Measurements from ENCODE around the gene CFAP77. TPM values are rescaled to one million over a fixed set of nuclear protein-coding genes. Genes with fewer than 3 reads are reported as not detected.

CFAP77 gene
- total and polyA plus RNA-seq, 9 of the 15 experiments (the other 6 are each of a cell fraction or from before 2014, with no cell fraction given): not detected

DNA sequence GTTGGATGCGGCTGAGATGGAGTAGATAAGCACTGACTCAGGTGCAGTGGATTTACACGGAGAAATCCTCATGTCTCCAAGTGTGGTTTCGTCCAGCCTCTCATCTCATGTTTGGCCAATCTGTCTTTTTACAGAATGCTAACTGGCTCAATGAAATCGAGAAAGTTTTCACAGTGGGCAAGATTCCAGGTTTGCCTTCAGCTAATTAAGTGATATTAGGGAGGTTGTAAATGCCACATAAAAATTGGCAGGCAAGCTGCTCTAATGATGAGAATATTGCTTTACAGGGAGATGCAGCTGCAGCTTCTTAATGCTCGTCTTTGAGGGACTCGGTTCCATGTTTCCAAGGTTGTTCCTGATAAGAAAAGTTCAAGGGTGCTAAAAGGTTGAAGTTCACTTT, 196.1 kb downstream of the CFAP77 start:
- POLR2A ChIA-PET: interaction anchor here (1.3 kb wide), 1 partner anchor 9 kb away, joined by 5 read pairs; no protein-coding TSS in a partner anchor
- no peak for DNase-seq (ENCODE audit: extremely low read depth in 1 of 4, low spot score in 3 of 4)
- intact Hi-C loops (cut with micrococcal nuclease): no loop called here
- no peak overlapping the region for H3K9ac ChIP-seq (ENCODE audit: insufficient read depth in 1 of 2, low read depth in 2 of 2, low read length in 2 of 2)
- TF ChIP-seq CBX3 (IDR thresholded peaks at IDR 0.05; ENCODE audit: borderline replicate concordance in 1 of 2, low read length in 2 of 2) (no peak), TBP (optimal IDR thresholded peaks at IDR 0.05; ENCODE audit: low read depth, low read length) (no peak), MCM5 (IDR thresholded peaks at IDR 0.05; ENCODE audit: low read depth) (no peak), SP2 (IDR thresholded peaks at IDR 0.05; ENCODE audit: extremely low read depth, low read depth, low read length, poor library complexity, severe bottlenecking) (no peak), MYBL2 (IDR thresholded peaks at IDR 0.05; ENCODE audit: low read depth) (no peak), MYBL2 (CRISPR knock-in tag; IDR thresholded peaks at IDR 0.05; ENCODE audit: borderline replicate concordance) (no peak), HNRNPL (IDR thresholded peaks at IDR 0.05; ENCODE audit: low read depth, low read length) (no peak)
- TF ChIP-seq, protein P1, sequence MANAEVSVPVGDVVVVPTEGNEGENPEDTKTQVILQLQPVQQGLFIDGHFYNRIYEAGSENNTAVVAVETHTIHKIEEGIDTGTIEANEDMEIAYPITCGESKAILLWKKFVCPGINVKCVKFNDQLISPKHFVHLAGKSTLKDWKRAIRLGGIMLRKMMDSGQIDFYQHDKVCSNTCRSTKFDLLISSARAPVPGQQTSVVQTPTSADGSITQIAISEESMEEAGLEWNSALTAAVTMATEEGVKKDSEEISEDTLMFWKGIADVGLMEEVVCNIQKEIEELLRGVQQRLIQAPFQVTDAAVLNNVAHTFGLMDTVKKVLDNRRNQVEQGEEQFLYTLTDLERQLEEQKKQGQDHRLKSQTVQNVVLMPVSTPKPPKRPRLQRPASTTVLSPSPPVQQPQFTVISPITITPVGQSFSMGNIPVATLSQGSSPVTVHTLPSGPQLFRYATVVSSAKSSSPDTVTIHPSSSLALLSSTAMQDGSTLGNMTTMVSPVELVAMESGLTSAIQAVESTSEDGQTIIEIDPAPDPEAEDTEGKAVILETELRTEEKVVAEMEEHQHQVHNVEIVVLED (CRISPR knock-in tag; IDR thresholded peaks at IDR 0.05): no peak
- no TSS peak for BruUV-seq (replicated peaks)
- ATAC-seq: no peak
- no peak overlapping the region for H2AFZ ChIP-seq (ENCODE audit: low read depth, low read length)
- CTCF ChIA-PET (ENCODE audit: low intra/inter-chr PET ratio): no interaction called here
- H3K9me3 ChIP-seq (replicated peaks; ENCODE audit: control insufficient read depth, insufficient read depth, low read depth, low read length): no peaks in the 10 kb centered on the region
- H3K4me3 ChIP-seq: no peak overlapping the region
- H3K4me1 ChIP-seq (replicated peaks in 1 of 2; ENCODE audit: control insufficient read depth in 2 of 2, insufficient read depth in 2 of 2, low read length in 2 of 2): no peaks in the 10 kb centered on the region
- H4K20me1 ChIP-seq (replicated peaks; ENCODE audit: control insufficient read depth, insufficient read depth, low read length): no peaks in the 10 kb centered on the region; the same call in 1 of the 2 replicates
- no peak overlapping the region for H3K27ac ChIP-seq (ENCODE audit: extremely low read depth, low read depth, low read length)
- FAIRE-seq: no peak
- in situ Hi-C loops (cut with MboI): no loop called here
- H3K4me2 ChIP-seq (ENCODE audit: insufficient read depth, low read length): no peak overlapping the region
- no peaks in the 10 kb centered on the region for H3K79me2 ChIP-seq (ENCODE audit: control insufficient read depth, insufficient read depth, low read length)
- WGBS (ENCODE audit: insufficient coverage, low coverage, missing lambda C conversion rate): 79% methylated on average over 6 of the region's 6 CpGs
- peaks cover 90% of the 10 kb centered on the region; the same call in 2 of the 3 replicates for H3K36me3 ChIP-seq (ENCODE audit: control insufficient read depth, insufficient read depth, low read length)
- H3K27me3 ChIP-seq (ENCODE audit: control insufficient read depth in 2 of 2, insufficient read depth in 2 of 2, low read length in 2 of 2): no peaks in the 10 kb centered on the region
- H3K9me1 ChIP-seq (ENCODE audit: control insufficient read depth, insufficient read depth, low read length): no peaks in the 10 kb centered on the region

Measured in K562 (cell line).